ENCODE measurements around the gene SYPL2.
"Not testable (repeated sequence)": the region's sequence is repeated elsewhere in the genome, so short reads cannot be mapped to it uniquely, and the experiment has no call there.

SYPL2 gene

DNA sequence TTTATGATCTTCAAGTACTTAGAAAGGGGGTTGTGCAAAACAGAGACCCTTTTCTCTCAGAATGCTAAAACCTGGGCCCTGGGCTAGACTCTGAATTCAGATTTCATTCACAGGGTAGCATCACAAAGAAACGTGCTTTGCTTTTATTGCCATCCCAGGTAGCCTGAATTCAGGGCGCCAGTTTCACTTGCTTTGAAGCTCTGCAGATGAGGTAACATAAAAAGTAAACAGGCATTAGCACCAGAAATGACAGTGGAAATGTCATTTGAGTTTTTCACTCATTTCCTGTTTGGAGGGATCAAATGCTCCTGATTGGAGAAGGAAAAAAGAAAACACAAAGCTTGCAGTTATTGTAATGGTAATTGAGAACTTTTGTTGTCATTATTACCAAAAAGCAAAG lies 2.6 kb downstream of the SYPL2 start:
- in situ Hi-C loops (cut with MboI; ENCODE audit: low sequenced_read_pairs), result no loop called here

DNA sequence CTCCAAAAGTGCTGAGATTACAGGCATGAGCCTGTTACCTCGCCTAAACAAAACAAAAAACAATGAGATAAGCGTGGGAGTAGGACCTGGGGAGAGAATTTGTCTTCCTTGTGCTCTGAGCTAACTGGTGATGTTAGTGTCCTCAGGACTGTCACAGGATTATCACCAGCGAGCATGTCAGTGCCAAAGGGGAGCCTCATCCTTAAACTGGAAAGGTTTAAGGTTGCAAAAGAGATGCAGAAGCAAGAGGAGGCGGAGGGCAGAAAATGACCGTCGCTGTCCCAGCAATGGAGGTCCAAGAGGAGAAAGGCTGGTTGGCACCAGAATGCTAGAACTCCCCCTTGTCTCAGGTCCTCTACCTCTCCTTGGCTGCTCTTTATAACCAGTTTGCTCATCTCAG lies 3.9 kb downstream of the SYPL2 start:
- in situ Hi-C loops (cut with MboI; ENCODE audit: low sequenced_read_pairs), result no loop called here

DNA sequence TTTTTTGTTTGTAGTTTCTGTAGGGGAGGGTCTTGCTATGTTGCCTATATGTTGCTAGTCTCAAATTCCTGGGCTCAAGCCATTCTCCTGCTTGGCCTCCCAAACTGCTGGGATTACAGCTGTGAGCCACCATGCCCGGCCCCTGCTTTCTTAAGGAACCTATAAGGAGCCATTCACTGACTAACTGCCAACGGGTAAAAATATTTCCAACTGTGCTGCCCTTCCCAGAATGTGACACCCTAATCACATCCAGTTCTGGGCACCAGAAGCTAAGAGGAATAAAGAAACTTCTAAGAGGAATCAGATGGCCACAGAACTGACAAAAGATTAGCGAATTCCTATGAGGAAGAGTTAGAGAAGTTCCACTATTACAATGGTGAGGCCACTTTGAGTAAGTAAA lies 6.4 kb downstream of the SYPL2 start:
- in situ Hi-C loops (cut with MboI; ENCODE audit: low sequenced_read_pairs), result no loop called here

DNA sequence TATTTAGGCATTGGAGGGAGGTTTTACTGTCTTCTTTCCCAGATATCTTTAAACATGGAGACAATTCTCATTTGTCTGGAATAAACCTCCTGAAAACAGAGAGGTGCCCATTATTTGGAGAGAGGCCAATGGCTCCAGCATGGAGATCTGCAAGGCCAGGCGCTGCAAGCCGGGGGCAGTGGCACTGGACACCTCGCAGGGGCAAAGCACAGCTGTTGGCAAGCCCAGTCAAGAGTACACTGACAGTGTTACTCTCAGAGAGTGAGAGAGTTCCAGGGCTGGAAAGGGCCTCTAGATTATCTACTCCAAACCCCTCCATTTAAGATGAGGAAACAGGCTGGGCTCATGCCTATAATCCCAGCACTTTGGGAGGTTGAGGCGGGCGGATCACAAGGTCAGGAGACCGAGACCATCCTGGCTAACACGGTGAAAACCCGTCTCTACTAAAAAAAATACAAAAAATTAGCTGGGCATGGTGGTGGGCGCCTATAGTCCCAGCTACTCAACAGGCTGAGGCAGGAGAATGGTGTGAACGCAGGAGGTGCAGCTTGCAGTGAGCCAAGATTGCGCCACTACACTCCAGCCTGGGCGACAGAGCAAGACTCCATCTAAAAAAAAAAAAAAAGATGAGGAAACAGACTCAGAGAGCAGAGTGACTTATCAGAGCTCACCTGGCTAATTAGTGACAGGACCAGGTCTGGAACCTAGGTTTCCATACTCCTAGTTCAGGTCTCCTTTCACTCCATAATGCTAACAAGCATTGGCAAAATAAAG lies 7.1 kb downstream of the SYPL2 start:
- in situ Hi-C loops (cut with MboI; ENCODE audit: low sequenced_read_pairs), result not testable (repeated sequence)

DNA sequence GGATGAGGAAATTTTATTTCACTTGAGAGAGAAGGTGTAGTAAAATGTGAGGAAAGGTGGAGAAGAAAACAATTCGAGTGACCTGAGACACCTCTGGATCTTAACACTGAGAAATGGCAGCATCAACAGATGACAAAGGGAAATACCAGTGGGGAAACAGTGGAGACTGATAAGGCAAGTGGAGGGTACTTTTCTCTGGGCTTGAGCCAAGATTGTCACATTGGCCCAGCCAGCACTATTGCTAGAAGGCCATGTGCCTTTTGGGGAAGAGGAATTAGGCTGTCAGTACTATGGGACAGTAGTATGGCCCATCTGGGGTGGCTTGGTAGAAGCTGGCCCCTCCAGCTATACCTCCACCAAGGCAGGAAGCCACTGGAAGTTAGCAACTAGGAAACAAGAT lies 8.4 kb downstream of the SYPL2 start:
- in situ Hi-C loops (cut with MboI; ENCODE audit: low sequenced_read_pairs), result no loop called here

DNA sequence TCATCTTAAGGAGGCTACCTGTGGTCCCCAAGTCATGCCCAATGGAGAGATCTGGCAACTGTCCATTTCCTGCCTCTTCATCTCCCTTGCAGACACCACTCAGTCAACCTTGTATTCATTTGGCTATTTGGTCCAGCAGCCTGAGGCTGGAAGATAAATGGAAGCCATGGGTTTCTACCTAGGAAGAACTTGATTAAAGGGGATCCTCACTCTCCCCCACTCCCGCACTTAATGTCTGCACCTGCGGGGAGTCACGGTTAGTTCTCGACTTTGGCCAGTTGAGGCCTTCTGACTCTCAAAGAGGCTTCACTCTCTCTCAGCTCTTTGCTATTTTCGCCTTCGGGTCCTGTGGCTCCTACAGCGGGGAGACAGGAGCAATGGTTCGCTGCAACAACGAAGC lies 8.9 kb downstream of the SYPL2 start:
- in situ Hi-C loops (cut with MboI; ENCODE audit: low sequenced_read_pairs), result no loop called here

DNA sequence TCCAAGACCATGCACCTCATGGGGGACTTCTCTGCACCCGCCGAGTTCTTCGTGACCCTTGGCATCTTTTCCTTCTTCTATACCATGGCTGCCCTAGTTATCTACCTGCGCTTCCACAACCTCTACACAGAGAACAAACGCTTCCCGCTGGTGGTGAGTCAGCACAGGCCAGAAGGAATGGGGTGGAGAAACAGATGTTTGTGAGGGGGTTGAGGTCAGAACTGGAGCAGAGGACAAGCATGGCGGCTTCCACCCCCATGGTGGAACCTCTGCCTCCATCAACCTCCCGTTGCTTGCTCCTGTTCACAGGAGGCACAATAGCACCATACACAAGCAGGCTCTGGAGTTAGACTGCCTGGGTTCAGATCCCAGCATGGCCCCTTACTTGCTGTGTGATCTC lies 10.5 kb downstream of the SYPL2 start:
- in situ Hi-C loops (cut with MboI; ENCODE audit: low sequenced_read_pairs), result no loop called here

DNA sequence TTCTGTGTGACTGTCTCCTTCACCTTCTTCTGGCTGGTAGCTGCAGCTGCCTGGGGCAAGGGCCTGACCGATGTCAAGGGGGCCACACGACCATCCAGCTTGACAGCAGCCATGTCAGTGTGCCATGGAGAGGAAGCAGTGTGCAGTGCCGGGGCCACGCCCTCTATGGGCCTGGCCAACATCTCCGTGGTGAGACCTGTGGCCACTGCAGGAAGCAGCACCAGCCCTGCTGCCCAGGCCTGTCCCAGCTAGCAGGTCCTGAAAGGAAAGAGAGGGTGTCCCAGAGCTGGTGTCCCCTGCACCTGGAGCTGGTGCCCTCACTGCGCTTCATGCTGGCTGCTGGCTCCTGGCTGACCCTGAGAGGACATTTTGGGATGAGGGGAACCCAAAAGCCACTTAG lies 11.5 kb downstream of the SYPL2 start:
- in situ Hi-C loops (cut with MboI; ENCODE audit: low sequenced_read_pairs), result no loop called here

DNA sequence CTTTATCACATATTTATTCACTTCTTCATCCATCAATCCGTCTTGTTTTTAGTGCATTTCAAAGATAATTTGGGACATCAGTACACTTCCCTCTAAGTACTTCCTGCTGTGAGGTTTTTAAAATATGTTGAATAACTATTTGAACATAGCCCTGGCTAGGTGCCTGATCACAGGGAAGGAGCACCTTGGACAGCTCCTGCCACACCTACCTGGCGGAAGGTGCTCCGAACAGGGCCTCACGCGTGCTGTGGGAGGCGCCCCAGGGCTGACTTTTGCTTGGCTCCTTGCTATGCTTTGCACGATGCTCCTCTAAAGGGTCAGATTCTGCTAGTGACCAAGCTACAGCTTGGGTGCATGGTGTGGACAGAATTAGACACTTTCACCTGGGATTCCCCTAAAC lies 12.5 kb downstream of the SYPL2 start:
- in situ Hi-C loops (cut with MboI; ENCODE audit: low sequenced_read_pairs), result no loop called here

DNA sequence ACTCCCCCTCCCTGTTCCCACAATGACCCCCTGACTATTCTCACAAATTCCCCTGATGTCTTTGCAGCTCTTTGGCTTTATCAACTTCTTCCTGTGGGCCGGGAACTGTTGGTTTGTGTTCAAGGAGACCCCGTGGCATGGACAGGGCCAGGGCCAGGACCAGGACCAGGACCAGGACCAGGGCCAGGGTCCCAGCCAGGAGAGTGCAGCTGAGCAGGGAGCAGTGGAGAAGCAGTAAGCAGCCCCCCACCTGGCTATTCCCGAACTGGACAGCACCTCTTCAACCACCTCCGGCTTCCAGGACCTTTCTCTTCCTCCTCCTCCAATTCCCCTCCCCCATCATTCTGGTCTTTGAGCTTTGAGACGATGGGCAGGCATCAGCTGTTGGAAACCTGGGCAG lies 13.0 kb downstream of the SYPL2 start:
- in situ Hi-C loops (cut with MboI; ENCODE audit: low sequenced_read_pairs), result no loop called here

DNA sequence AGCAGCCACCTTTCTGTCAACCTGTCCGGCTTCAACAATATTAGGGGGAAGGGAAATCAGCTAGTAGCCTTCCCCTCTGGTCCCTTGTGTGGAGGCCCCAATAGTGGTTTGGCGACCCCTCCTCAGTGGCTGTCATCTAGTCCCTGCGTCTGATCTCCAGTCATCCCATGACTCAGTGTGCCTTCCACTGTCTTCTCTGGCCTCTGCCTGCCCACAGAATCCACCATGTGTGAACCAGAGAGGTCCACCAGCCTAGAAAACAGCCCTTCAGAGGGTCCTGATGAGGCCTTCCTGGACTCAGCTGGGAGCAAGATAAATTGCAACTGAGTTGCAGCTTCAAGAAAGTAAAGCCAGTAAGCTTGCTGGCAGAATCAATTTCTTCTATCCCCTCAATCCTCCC lies 13.6 kb downstream of the SYPL2 start:
- in situ Hi-C loops (cut with MboI; ENCODE audit: low sequenced_read_pairs), result no loop called here

DNA sequence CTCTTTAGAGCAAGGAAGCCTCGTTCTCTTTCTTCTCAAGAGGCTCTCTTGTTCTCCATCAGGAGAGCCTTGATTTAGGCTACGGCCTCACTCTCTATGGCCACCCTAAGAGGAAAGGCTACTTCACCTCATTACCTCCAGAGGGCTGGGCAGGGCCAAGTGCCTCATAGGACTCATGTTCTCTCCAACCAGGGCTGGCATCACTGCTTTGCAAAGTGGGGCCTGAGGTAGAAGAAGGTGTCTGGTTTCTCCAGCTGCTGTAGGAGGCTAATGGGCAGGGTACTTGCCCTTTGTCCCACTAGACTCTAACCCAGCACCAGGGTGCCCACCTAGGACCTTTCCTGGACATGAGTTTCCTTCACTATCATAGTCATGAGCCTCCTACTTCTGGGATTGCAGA lies 15.3 kb downstream of the SYPL2 start:
- in situ Hi-C loops (cut with MboI; ENCODE audit: low sequenced_read_pairs), result no loop called here

DNA sequence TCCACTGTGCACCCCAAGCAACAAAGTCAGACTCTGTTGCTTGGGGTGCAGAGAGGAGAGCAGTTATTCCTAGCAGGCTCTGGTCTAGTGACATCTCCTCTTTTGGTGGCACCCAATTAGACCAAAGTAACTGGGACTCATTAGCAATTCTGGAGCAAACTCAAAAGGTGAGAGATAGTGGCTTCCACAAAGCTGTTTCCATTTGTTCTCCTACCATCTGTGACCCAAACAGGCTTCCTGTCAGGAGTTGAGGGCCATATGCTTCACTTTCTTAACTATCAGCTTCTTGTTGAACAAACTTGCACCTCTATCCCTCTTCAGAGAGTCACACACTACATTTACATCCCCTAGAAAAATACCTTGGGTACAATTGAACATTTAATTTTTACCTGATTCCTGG lies 15.9 kb downstream of the SYPL2 start:
- in situ Hi-C loops (cut with MboI; ENCODE audit: low sequenced_read_pairs), result no loop called here

DNA sequence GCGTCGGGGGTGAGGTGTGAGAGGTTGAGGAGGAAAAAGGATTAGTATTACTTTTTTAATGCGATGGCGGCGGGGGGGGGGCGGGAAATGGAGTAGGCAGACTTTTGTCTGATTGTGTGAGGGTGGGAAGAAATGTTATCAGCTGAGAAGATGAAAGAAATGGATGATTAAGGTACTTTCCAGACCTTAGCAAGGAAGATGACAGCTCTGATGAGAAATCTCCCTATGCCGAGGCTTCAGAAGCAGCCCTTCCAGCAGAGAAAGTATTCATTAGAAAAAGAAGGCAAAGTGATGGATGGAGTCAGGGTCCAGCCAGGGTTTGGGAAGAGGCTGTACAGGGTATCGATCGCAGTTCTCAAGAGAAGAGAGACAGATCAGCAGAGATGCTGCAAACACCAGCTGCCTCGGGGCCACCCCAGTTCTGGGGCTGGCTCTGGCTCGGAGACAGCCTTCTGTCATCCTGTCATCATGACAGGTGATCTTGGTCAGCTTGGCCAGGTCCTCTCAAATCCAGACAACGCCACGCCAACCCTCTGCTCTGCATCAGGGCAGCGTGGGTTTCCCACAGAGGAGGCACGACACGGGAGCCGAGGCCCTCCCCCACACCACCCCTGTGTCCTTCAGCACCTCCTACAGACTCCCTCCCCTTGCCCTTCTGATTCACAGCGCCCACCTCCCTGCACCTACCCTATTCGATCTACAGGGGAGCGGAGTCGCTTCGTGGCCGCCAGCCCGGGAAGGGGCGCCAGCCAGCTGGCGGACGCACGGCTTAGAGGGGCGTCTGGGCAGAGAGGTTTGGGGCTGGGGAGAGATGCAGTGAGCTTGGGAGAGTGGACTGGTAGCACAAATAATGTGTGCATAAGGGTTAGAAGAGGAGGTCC lies 16.7 kb downstream of the SYPL2 start:
- in situ Hi-C loops (cut with MboI; ENCODE audit: low sequenced_read_pairs), result no loop called here

DNA sequence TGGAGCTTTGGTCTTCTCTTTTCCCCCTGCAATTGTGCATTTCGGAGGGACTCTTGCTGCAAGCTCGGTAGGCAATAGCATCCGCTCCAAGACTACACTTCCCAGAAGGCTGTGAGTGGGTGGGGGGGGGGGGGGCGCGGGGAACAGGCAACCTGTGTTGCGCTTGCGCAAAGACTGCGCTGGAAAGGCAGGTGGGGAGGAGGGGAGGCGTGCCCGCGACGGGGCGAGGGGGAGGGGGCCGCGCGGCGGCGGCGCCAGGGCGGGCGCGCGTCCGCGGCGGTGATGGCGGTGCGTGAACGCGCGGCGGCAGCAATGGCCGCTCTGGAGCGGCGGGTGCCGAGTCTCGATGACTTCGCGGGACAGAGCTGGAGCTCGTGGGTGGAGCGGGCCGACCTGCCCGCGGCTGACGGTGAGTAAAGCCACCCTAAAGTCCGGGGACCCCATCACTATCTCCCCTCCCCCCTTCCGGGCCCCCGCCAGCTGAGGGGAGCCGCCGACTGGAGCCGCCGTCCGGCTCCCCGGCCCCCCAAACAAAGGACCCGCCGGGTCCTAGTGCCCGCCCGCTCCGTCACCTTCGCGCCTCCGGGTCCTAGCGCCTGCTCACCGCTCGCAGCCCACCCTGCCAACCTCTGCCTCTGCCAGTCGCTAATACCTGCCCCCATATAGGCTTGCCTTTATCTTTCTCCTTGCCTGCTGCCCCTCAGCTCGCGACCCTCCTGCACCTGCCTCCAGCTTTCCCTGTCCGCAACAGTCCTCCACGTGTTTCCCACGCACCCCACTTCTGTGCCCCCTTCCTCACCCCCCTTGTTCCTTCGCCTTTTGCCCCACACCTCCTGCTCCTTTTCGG lies 17.5 kb downstream of the SYPL2 start, which contains the start of gene ATXN7L2:
ATXN7L2 (plus strand) TSS at position 234 of the 847 bp plus-strand sequence; CDS start at position 283, 49 bp downstream.
- in situ Hi-C loops (cut with MboI; ENCODE audit: low sequenced_read_pairs), result no loop called here

DNA sequence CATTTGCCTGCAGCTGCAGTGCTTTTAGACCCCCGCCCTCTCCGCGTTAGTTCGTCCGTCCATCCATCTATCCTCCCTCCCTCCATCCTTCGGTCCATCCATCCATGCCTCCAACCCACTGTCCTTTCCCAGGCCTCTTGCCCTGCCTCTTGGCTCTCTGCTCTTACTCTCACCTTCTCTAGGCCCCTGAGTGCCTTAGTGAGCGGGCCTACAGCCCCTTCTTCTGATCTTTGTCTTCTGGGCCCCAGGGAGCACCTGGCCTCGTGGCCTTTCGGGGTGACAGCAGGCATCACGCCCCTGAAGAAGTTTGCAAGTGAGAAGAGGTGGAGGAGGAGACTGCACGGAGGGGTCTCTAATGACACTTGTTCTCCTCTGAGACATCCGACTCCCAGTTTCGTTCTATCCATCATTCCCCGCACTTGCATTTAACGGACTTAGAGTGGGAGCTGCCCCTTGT lies 18.2 kb downstream of the SYPL2 start:
- in situ Hi-C loops (cut with MboI; ENCODE audit: low sequenced_read_pairs), result no loop called here

DNA sequence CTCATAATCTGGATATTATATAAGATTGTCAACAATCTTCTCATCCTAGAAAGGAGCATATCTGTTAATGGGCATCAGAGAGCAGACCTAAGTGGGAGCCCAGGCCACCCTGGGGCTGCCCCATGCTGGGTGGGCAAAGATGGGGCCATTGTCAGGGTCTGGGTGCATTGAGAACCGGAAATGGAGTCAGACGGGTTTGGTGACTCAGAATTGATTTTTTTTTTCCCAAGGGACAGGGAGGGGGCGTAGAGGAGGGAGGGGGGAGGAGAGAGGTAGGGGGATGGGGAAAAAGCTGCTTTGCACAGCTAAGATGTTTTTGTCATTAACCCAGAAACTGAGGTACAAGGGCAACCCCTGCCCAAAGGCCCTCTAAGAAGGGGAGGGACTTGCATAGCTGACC lies 18.7 kb downstream of the SYPL2 start:
- in situ Hi-C loops (cut with MboI; ENCODE audit: low sequenced_read_pairs), result no loop called here

DNA sequence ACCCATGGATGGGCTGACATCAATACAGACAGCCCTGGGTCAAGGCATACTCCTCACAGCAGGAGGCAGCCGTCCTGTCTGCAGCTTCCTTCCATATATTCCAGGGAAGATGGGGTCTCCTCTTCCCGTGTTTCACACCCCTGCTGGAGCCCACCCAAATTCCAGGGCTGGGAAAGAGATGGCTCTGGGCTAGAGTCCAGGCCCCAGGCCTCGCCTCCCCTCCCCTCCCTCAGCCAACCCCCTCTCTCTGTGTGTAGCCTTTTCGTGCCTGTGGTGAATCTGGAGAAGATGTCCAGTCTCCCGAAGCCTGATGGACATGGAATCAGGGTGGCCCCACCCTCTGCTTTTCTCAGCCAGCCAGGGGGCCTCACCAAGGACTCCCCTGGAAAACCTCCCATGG lies 20.9 kb downstream of the SYPL2 start:
- in situ Hi-C loops (cut with MboI; ENCODE audit: low sequenced_read_pairs), result no loop called here

DNA sequence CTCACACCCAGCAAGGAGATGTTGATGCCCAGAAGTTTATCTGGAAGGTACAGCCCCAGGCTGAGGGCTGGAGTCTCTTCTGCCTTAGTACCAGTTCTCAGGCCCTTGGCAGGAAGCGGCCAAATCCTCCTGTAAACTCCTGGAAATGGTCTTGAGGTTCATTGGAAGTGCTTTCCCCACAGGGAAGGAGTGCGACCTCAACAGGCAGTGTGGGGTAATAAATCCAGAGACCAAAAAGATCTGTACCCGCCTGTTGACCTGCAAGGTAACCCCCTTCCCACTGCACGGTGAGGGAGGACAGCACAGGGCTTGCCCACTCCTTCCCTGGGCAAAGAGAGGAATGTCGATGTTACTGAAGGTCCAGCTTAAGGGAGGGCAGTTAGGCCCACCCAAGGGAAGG lies 21.9 kb downstream of the SYPL2 start:
- in situ Hi-C loops (cut with MboI; ENCODE audit: low sequenced_read_pairs), result no loop called here

DNA sequence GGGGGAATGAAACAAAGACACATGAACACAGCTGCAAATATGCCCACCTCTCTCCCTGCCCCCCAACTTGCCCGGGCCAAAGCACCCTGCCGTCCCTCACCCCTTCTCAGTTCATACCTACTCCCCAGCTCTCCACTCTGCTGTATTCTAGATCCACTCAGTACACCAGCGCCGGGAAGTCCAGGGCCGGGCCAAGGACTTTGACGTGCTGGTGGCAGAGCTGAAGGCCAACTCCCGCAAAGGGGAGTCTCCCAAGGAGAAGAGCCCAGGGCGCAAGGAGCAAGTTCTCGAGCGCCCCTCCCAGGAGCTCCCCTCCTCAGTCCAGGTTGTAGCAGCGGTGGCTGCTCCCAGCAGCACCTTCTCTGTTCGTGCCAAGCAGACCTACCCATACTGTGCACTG lies 22.4 kb downstream of the SYPL2 start:
- in situ Hi-C loops (cut with MboI; ENCODE audit: low sequenced_read_pairs), result no loop called here
